ENCODE measurements around the gene TPTE2.
"Not testable (repeated sequence)": the region's sequence is repeated elsewhere in the genome, so short reads cannot be mapped to it uniquely, and the experiment has no call there.

Gene TPTE2

DNA sequence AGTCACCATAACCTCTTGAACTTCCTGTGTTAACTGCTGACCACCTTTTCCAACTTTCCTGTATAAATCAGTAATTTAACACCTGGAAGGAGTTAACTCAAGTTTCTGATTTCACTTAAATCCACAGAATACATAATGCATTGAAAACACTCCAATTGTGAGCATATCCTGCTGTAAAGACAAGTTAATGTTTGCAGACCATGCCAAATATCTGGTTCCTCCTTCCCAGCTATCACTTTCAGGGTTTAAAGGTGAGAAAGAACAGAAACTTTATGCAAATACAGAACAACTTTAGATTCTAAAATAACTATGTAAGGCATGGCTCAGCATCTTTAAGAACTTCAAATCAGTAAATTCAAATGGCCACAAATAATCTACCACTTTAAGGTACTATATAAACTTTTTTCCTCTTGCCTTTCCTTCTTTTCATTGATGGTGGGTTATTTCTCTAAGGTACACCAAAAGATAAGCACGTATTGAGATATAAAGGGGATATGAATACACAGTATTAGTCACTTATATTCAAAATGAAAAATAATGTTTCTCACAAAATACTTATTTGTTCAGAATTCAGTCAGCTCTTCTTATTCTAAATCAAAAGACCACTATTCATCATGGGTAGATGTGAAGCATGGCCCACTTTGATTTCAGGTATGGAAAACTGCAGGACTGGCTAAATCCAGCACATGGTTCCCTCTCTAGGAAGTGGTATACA, 6.6 kb upstream of the TPTE2 start:
- DNase-seq (ENCODE audit: low read depth) = no peak

DNA sequence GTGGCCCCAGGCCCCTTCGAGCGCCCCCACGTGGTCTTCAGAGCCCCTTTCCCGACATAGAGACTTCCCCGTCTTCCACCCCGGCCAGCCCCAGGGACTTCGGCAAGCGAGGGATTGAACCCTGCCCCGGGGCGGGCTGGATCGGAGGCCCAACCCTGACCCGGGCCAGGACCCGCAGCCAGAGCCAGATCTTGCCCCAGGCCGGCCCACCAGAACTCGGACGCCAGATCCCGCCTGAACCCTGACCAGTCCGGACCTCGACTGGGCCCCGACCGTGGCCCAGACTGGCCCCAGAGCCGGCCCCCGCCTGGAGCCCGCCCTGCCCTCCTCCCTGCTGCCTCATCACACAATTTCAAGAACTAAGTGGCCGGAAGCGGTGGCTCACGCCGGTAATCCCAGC, 253 bp upstream of the TPTE2 start:
- no peak for DNase-seq (ENCODE audit: low read depth)

DNA sequence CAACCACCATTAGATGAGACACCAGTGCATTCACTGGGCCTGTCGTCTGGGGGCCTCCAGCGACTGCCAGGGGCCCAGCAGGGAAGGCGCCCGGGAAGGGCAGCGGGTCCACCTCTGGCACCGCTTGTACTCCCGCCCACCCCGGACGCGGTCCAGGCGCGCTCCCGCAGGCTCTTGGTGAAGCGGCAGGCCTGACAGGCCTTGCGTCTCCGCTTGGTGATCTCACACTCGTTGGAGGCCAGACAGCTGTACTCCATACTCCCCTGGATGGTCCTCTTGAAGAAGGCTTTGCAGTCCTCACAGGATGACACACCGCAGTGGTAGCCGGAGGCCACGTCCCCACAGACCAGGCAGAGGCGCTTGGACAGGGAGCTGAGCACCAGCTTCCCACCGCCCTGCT, 660 bp downstream of the TPTE2 start:
- DNase-seq (ENCODE audit: low read depth) = not testable (repeated sequence)

DNA sequence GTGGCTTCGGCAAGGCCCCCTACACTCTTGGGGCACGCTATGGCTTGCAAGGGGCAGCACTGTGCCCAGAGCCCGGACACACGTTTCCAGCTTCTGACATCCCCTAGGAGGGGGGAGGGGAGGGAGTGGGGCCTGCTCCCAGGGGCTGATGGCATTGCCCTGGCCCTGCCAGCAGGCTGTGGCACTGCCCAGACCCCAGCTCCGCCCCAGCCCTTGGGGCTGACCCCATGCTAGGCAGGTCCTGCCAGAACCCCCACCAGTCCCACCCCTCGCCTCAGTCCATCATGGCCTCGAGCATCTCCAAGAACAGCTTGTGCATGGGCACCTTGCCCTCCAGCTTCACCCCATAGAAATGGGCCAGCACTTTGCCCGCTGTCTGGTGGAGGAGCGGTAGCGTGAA, 1.6 kb downstream of the TPTE2 start:
- not testable (repeated sequence) for DNase-seq (ENCODE audit: low read depth)

DNA sequence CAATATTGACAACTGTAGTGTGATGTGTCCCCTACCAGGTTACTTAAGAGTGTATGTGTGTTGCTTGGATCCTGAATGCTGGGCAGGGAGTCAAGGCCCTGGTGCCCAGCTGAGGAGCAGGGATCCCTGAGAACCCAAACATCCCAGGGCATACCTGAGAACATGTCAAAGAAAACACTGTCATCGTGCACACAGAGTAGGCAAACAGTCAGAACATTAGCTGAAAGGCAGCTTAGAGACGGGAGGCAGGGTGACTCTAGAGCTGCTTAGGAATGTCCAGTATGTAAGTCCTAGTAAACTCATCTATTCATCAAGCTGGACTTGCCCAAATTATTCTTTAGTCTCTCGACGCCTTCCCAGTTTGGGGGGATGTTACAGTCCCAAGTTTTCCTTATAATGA, 4.0 kb downstream of the TPTE2 start:
- not testable (repeated sequence) for DNase-seq (ENCODE audit: low read depth)

DNA sequence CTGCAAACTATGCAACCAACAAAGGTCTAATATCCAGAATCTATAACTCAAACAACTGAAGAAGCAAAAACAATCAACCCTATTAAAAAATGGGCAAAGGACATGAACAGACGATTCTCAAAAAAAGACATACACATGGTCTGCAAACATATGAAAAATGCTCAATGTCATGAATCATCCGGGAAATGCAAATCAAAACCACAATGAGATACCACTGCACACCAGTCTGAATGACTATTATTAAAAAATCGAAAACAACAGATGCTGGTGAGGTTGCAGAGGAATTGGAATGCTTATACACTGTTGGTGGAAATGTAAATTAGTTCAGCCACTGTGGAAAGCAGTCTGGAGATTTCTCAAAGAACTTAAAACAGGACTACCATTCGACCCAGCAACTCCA, 12.1 kb downstream of the TPTE2 start:
- peak; percentile 58 for DNase-seq (ENCODE audit: low read depth)

DNA sequence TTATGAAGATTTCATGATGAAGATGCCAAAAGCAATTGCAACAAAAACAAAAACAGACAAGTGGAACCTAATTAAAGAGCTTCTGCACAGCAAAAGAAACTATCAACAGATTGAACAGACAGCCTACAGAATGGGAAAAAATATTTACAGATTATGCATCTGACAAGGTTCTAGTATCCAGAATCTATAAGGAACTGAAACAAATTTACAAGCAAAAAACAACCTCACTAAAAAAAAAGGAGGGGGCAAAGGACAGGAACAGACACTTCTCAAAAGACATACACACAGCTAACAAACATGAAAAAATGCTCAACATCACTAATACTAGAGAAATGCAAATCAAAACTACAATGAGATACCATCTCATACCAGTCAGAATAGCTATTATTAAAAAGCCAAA, 35.7 kb downstream of the TPTE2 start:
- DNase-seq (ENCODE audit: low read depth) = not testable (repeated sequence)

DNA sequence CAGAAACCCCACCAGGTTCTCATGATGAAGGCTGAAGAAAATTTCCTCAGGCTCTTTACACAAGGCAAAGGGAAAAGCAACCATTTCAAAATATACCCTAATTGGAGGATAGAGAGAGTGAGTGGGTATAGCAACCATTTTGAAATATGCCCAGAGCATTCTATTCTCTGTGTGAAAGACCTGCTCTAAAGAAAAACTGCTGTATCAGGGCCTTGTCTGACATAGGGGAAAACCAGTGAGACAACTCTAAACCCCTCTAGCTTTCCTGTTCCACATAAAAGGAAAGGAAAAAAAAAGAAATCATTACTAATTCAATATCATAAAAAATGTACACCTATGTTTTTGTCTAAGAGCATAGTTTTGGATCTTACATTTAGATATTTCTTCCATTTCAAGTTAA, 42.3 kb downstream of the TPTE2 start:
- no peak for DNase-seq (ENCODE audit: low read depth)

DNA sequence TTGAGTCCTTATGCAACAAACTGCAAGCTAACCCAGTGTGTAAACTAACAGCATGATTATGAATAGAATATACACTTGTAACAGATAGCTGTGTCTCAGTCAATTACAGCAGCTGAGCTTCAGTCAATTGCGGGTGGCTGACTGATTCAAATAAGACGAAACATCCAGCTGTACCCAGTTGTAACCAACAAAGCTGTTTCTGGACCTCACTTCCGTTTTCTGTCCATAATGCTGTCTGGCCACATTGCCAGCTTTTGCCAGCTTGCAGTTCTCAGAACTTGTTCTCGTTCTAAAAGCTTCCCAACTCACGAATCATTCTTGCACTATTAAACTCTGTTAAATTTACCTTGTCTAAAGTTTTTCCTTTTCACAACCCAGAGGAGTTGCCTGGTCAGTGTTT, 53.7 kb downstream of the TPTE2 start:
- DNase-seq (ENCODE audit: low read depth) = not testable (repeated sequence)

DNA sequence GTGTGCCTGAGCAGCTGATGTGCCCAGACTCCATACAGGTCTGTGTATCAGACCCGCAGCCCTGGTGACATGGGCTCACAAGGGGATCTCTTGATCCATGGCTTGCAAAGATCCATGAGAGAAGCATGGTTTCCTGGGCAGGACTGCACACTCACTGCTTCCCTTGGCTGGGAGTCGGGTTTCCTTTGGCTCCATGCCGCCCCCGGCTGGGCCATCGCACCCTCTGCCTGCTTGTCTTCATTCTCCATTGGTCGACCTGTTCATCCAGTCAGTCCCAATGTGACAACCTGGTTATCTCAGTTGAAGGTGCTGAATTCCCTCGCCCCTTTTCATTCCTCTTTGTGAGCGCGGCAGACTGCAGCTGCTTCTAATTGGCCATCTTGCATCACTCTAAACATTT, 101.2 kb downstream of the TPTE2 start:
- not testable (repeated sequence) for DNase-seq (ENCODE audit: low read depth)

DNA sequence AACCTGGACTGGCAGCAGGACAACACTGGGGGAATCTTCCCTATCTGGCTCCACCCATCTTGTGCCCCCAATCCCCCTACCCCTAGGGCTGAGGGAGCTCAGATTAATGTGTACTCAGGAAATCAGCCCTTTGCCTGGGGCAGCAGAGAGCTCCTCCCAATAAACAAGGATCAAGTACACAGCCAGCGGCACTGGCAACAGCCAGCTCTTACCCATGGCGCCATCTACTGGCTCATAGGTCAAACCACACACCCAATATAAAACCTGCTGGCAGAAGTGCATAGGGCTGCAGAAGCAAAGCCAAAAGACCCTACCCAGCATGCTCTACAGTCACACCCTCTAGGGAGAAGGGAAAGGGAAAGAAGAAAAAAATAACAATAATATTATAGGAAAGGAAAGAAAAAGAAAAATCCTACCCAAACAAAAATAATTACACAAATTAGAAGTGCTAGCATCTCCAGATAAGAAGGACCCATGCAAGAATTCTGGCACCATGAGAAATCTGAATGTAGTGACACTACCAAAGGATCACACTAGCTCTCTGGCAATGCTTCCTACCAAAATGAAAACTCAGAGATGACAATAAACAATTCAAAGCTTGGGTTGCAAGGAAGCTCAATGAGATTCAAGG, 122.2 kb downstream of the TPTE2 start:
- peak; percentile 30 for DNase-seq (ENCODE audit: low read depth)

DNA sequence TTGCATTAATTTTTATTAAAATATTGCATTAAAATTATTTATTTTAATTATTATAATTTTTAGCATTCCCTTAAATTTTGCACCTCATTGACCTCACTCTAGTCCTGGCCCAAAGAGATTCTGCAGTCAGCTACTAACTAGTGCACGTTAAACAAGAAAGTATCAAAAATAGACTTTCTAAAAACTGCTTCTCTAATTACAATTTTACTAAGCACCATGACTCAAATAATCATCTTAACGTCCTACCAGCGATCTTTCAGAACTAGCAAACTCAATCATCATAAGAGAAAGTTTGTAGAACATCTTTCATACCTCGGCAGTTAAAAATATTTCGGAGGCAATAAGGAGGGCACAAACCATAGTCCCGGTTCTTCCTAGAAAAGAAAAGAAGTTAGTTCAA, 123.6 kb downstream of the TPTE2 start:
- DNase-seq (ENCODE audit: low read depth) = not testable (repeated sequence)

DNA sequence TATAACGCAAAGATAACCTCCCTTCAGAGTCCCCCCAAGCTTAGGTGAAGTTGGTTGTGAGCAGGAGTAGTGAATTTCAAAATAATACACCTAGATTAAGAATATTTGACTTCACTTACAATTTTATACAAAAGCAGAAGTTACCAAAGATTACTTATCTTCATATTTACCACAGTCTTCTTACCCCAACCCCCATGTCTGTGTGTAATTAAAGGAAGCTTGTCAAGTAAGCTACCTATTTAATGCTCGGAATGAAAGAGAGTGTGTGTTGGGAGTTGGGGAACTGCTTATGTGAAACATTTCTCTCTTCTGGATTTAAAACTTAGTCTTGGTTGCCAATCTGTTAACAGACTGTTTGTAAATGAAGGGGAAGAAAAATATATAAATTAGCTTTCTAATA, 139.1 kb downstream of the TPTE2 start:
- DNase-seq (ENCODE audit: low read depth) = not testable (repeated sequence)

DNA sequence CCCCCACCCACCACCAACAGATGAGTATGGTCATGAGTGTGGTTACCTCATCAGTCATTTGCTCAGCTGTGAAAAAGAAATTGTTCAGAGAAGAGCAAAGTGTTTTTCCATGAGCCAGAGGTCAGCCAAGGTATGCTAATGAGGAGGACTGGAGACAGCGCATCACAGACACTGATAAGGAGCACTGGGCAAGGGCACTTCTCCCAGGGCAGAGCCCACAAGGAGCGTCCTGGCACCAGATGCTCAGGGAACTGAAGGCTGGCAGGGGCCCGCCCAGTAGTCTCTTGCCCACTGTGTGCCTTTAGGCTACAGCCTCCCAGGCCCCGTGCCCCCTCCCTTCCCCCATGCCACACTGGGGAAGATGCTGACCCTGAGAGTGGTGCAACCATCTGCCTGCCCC, 148.8 kb downstream of the TPTE2 start:
- not testable (repeated sequence) for DNase-seq (ENCODE audit: low read depth)

DNA sequence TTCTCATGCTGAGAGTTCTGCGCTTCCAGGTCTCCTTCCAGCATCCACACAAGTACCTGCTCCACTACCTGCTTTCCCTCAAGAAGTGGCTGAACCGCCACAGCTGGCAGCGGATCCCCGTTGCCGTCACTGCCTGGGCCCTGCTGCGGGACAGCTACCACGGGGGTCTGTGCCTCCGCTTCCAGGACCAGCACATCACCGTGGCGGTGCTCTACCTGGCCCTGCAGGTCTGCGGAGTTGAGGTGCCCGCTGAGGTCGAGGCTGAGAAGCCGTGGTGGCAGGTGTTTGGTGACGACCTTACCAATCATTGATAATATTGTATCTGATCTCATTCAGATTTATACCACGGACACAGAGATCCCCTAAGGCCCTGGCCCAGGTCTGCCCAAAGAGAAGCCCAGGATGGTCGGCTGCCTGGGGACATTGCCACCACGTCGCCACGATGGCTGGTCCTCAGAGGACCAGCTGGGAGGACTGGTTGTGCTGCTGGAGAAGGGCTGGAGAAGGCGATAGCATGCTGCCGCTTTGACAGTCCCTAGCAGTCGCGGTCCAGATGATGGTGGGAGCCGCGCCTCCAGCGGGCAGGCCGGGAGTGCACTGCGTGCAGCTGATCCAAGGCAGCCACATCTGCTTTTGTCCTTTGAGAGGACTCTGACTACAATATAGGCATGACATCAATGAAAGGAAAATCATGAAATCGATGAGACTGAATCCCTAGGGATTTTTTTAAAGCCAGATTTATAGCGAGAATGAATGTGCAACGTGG, 178.4 kb downstream of the TPTE2 start:
- not testable (repeated sequence) for DNase-seq (ENCODE audit: low read depth)

DNA sequence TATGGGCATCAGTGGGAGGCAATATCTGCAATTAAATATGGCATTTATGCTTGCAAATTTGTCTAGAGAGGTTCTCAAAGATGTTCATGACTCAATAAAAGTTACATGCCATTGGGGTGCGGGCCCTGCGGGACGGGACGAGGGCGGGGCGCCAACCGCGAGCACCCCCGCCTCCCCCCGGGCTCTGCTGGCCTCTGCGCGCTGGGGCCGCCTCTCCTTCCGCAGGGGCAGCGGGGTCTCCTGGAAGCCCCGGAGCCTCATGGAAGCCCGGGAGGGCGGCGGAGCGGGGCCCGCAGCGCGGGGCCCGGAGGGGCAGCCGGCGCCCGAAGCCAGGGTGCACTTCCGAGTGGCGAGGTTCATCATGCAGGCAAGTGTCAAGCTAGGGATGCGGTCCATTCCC, 179.2 kb downstream of the TPTE2 start:
- no peak for DNase-seq (ENCODE audit: low read depth)

Data from ELR (cell line).